K562 (cell line): ENCODE data around the gene THG1L. TPM values are rescaled to one million over a fixed set of nuclear protein-coding genes. Genes with fewer than 3 reads are reported as not detected.

Source experiments
- ATAC-seq: fragments of 200-7000 bp; cut with Tn5 transposase; 3 replicates; pipeline ENCODE4 v1.9.1; 2020; ENCODE audit warnings: moderate library complexity
- BruUV-seq: library from RNA; stranded (reverse); fragments of 400-500 nt; replicated peaks from 2 replicates; lab custom pipeline; 2021; lab: Mats Ljungman, UMichigan
- CTCF ChIA-PET: fragments of 300-600 bp; formaldehyde crosslinking; extraction: SDS; loops from one replicate; lab custom pipeline; 2021; ENCODE audit warnings: low intra/inter-chr PET ratio; lab: Yijun Ruan, JAX
- POLR2A ChIA-PET: fragments of 300-600, 350-650 bp; sonication (Branson Sonifier 250); formaldehyde crosslinking; extraction: SDS; loops from one replicate; lab custom pipeline; 2021; ENCODE audit warnings: antibody characterized with exemption, inconsistent platforms; lab: Yijun Ruan, JAX
- DNase-seq, 4 experiments: peaks; one replicate each; pipeline versions ENCODE4 v3.0.0 to v3.0.0-alpha.2; 2011 to 2018; ENCODE audit warnings: low spot score in 3 of 4, mixed read lengths in 3 of 4; ENCODE audit errors: extremely low read depth in 1 of 4
- FAIRE-seq: peaks from 2 replicates; lab custom pipeline; 2011; peaks lifted over from hg19 to GRCh38; lab: Jason Lieb, UNC
- H2AFZ ChIP-seq: 2 replicates; pipeline ENCODE4 v1.6.0; 2011; ENCODE audit warnings: low read depth, low read length, control low read depth, inconsistent platforms
- H3K27ac ChIP-seq: fragments of 200-600 bp; 3 replicates; pipeline ENCODE4 v1.8.0; 2011; ENCODE audit warnings: low read depth, mild to moderate bottlenecking, control low read depth, inconsistent platforms, low read length, moderate library complexity, mixed read lengths; ENCODE audit errors: extremely low read depth
- H3K27me3 ChIP-seq, 2 experiments: fragments of 300-600 bp in 1 of 2; 2 replicates in 1 of 2; 3 replicates in 1 of 2; pipeline versions ENCODE4 v1.6.0 to v1.8.0; 2011; ENCODE audit warnings: inconsistent platforms in 2 of 2, low read length in 2 of 2, mild to moderate bottlenecking in 1 of 2, mixed read lengths in 1 of 2, moderate library complexity in 1 of 2; ENCODE audit not compliant: control insufficient read depth in 2 of 2, insufficient read depth in 2 of 2
- H3K36me3 ChIP-seq: fragments of 300-600 bp; 3 replicates; pipeline ENCODE4 v1.8.0; 2011; ENCODE audit warnings: mild to moderate bottlenecking, low read length, inconsistent platforms; ENCODE audit not compliant: control insufficient read depth, insufficient read depth
- H3K4me1 ChIP-seq, 2 experiments: fragments of 200-600 bp in 1 of 2; replicated peaks in 1 of 2; 2 replicates in 1 of 2; 3 replicates in 1 of 2; pipeline versions ENCODE4 v1.5.1 to v1.8.0; 2011; ENCODE audit warnings: inconsistent platforms in 2 of 2, low read length in 2 of 2, mild to moderate bottlenecking in 1 of 2, mixed read lengths in 1 of 2, moderate library complexity in 1 of 2; ENCODE audit not compliant: control insufficient read depth in 2 of 2, insufficient read depth in 2 of 2
- H3K4me2 ChIP-seq: 2 replicates; pipeline ENCODE4 v1.6.1; 2011; ENCODE audit warnings: low read length, control low read depth, inconsistent platforms, mixed read lengths; ENCODE audit not compliant: insufficient read depth
- H3K4me3 ChIP-seq: fragments of 200-600 bp; sonication (generic), shearing (Covaris generic); 2 replicates; pipeline ENCODE4 v1.5.1; 2016; ENCODE audit warnings: control low read depth, inconsistent platforms
- H3K79me2 ChIP-seq: fragments of 200-600 bp; 3 replicates; pipeline ENCODE4 v1.8.0; 2011; ENCODE audit warnings: low read length, inconsistent platforms; ENCODE audit not compliant: control insufficient read depth, insufficient read depth
- H3K9ac ChIP-seq, 2 experiments: 2 replicates each; pipeline versions ENCODE4 v1.6.0 to v1.6.1; 2011; ENCODE audit warnings: low read depth in 2 of 2, low read length in 2 of 2, control low read depth in 1 of 2, inconsistent platforms in 1 of 2, mild to moderate bottlenecking in 1 of 2, mixed read lengths in 1 of 2; ENCODE audit not compliant: insufficient read depth in 1 of 2
- H3K9me1 ChIP-seq: one replicate; pipeline ENCODE4 v1.6.0; 2011; ENCODE audit warnings: inconsistent platforms, mild to moderate bottlenecking, low read length, moderate library complexity; ENCODE audit not compliant: control insufficient read depth, insufficient read depth
- H3K9me3 ChIP-seq: replicated peaks from 2 replicates; pipeline ENCODE4 v1.5.1; 2011; ENCODE audit warnings: low read depth, low read length, inconsistent platforms; ENCODE audit not compliant: control insufficient read depth, insufficient read depth
- H4K20me1 ChIP-seq: replicated peaks from 2 replicates; pipeline ENCODE4 v1.6.1; 2011; ENCODE audit warnings: low read length, inconsistent platforms, mixed read lengths; ENCODE audit not compliant: control insufficient read depth, insufficient read depth
- CBX2 ChIP-seq: fragments of 200-600 bp; sonication (generic); IDR thresholded peaks from one replicate; pipeline ENCODE4 v1.6.1; 2012; ENCODE audit warnings: mild to moderate bottlenecking, low read length, inconsistent platforms; ENCODE audit not compliant: insufficient read depth, poor library complexity, severe bottlenecking
- CHD4 ChIP-seq: fragments of 200-600 bp; sonication (generic); IDR thresholded peaks from 3 replicates; pipeline ENCODE4 v1.6.1; 2012; ENCODE audit warnings: low read depth, mild to moderate bottlenecking, mixed read lengths, low read length, inconsistent platforms; ENCODE audit not compliant: insufficient read depth, insufficient replicate concordance, poor library complexity, severe bottlenecking
- CXXC5 ChIP-seq: fragments of 250-450 bp; sonication (Bioruptor Pico); IDR thresholded peaks from 2 replicates; pipeline ENCODE4 v1.8.0; 2022; ENCODE audit warnings: inconsistent platforms, mild to moderate bottlenecking, moderate library complexity
- DPF2 ChIP-seq: fragments of 450-650 bp; IDR thresholded peaks from 2 replicates; pipeline ENCODE4 v1.6.1; 2016
- FOS ChIP-seq: IDR thresholded peaks from 3 replicates; pipeline ENCODE4 v1.6.1; 2011; ENCODE audit not compliant: insufficient read length; ENCODE audit errors: extremely low read depth
- GABPB1 ChIP-seq: sonication (generic); formaldehyde crosslinking; IDR thresholded peaks from 2 replicates; pipeline ENCODE4 v1.8.0; 2022; ENCODE audit warnings: mild to moderate bottlenecking, missing genetic modification reagents
- HDAC2 ChIP-seq: fragments of 450-650 bp; IDR thresholded peaks from 2 replicates; pipeline ENCODE4 v1.6.1; 2016; ENCODE audit warnings: mild to moderate bottlenecking
- LCOR ChIP-seq: sonication (generic); formaldehyde crosslinking; IDR thresholded peaks from 2 replicates; pipeline ENCODE4 v1.8.0; 2022; ENCODE audit warnings: mild to moderate bottlenecking, missing genetic modification reagents
- NCOR1 ChIP-seq: fragments of 450-650 bp; IDR thresholded peaks from 2 replicates; pipeline ENCODE4 v1.6.1; 2016; ENCODE audit warnings: mild to moderate bottlenecking, moderate library complexity
- POLR2A ChIP-seq: fragments of 450-650 bp; conservative IDR thresholded peaks from 2 replicates; pipeline ENCODE4 v1.6.1; 2016
- TAL1 ChIP-seq: fragments of 450-650 bp; IDR thresholded peaks from 2 replicates; pipeline ENCODE4 v1.6.1; 2016; ENCODE audit warnings: mild to moderate bottlenecking
- ZNF174 ChIP-seq: fragments of 250-450 bp; sonication (Bioruptor Pico); IDR thresholded peaks from 2 replicates; pipeline ENCODE4 v1.4.0; 2020; ENCODE audit warnings: mild to moderate bottlenecking
- ZNF23 ChIP-seq: fragments of 250-450 bp; sonication (Bioruptor Pico); IDR thresholded peaks from 2 replicates; pipeline ENCODE4 v1.4.0; 2020; ENCODE audit warnings: mild to moderate bottlenecking
- ZNF347 ChIP-seq: fragments of 450-650 bp; formaldehyde crosslinking; IDR thresholded peaks from 2 replicates; pipeline ENCODE4 v1.4.0; 2020; ENCODE audit warnings: low read depth, mild to moderate bottlenecking, moderate library complexity
- ZNF561 ChIP-seq: fragments of 450-650 bp; formaldehyde crosslinking; conservative IDR thresholded peaks from 2 replicates; pipeline ENCODE4 v1.4.0; 2020; ENCODE audit warnings: mild to moderate bottlenecking, moderate library complexity
- WGBS: fragments of 100-300 bp; shearing (Covaris generic); methylation state at CpG from one replicate; pipeline ENCODE4 v1.1.6; 2016; ENCODE audit warnings: low coverage, mixed read lengths; ENCODE audit not compliant: insufficient coverage; ENCODE audit errors: missing lambda C conversion rate; 5-methylcytosine and 5-hydroxymethylcytosine counted together
- in situ Hi-C: fragments of 300-500 bp; cut with MboI; formaldehyde crosslinking; loops from 4 replicates; pipeline ENCODE4 v1.15.0; 2018; ENCODE audit warnings: inconsistent platforms, mixed read lengths
- intact Hi-C: fragments of 100-400 bp; cut with micrococcal nuclease; formaldehyde crosslinking; loops from 2 replicates; pipeline ENCODE4 v1.14.2; 2022
- polyA plus RNA-seq, 8 experiments: library from polyadenylated mRNA; depleted of rRNA in 4 of 8; stranded (reverse) in 5 of 8; unstranded in 3 of 8; fragments of >200 nt; fragmentation: Nextera tagmentation in 2 of 8; fragmentation: Illumina TruSeq in 1 of 8; extraction: Ambion mirVana in 2 of 8; extraction: Trizol in 1 of 8; gene quantifications; 2 replicates each; pipeline versions ENCODE4 v1.2.1 to v1.2.3, GENCODE V29; 2011 to 2014; ENCODE audit warnings: inconsistent platforms in 1 of 8, missing spikeins in 1 of 8
- total RNA-seq, 7 experiments: library from RNA; depleted of rRNA in 6 of 7; stranded (reverse); fragments of >200 nt in 6 of 7; fragmentation: Illumina TruSeq in 2 of 7; extraction: Trizol in 2 of 7; gene quantifications; 2 replicates each; pipeline versions ENCODE4 v1.2.1 to v1.2.3, GENCODE V29; 2011 to 2021; ENCODE audit warnings: low replicate concordance in 1 of 7

THG1L gene
- total and polyA plus RNA-seq, 9 of the 15 experiments (the other 6 are each of a cell fraction or from before 2014, with no cell fraction given), result 21.8 to 40.7 (median 28.0) TPM

DNA sequence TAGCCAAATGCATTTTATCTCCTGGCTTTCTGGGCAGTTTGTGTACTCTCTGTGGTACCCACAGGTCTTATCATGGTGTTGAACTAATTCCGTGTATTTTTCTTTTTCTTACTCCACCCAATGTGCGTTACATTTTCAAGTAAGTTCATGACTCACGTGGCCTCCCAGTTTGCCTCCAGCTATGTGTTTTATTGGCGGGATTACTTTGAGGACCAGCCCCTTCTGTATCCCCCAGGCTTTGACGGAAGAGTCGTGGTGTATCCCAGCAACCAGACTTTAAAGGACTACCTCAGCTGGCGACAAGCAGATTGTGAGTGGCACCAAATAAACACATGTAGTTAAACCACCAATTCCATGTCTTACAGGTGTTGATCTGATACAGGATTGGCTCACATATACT is 3.2 kb downstream of the THG1L start:
- no TSS peak for BruUV-seq
- TF ChIP-seq LCOR (CRISPR knock-in tag), result no peak
- TF ChIP-seq ZNF347 (CRISPR knock-in tag), result no peak
- TF ChIP-seq NCOR1, result no peak
- no peak for TF ChIP-seq HDAC2
- TF ChIP-seq TAL1, result no peak
- TF ChIP-seq CXXC5 (CRISPR knock-in tag), result no peak
- no peak for TF ChIP-seq CBX2
- no peak for TF ChIP-seq ZNF23 (CRISPR knock-in tag)
- no peak for TF ChIP-seq ZNF174 (CRISPR knock-in tag)
- no peak for TF ChIP-seq DPF2
- TF ChIP-seq POLR2A, result no peak
- no peak for TF ChIP-seq ZNF561 (CRISPR knock-in tag)
- no peak for TF ChIP-seq CHD4
- no peak for TF ChIP-seq GABPB1
- TF ChIP-seq FOS, result no peak
- H4K20me1 ChIP-seq, result no peaks in the 10 kb centered on the region
- FAIRE-seq (no peak), DNase-seq (no peak), ATAC-seq (no peak)
- no peaks in the 10 kb centered on the region; the same call in 2 of the 3 replicates for H3K79me2 ChIP-seq
- H3K4me1 ChIP-seq, result peaks cover 5 to 13% of the 10 kb centered on the region in 2 experiments; a peak in 4 of 5 replicates
- no peaks in the 10 kb centered on the region for H3K9me1 ChIP-seq
- no peak overlapping the region for H3K9ac ChIP-seq
- in situ Hi-C loops (loop anchor here (10.0 kb wide), 1 partner anchor 390 kb away; a partner anchor contains a TSS), intact Hi-C loops (no loop called here)
- peaks cover 50% of the 10 kb centered on the region; the same call in 2 of the 3 replicates for H3K36me3 ChIP-seq
- H3K27me3 ChIP-seq, result no peaks in the 10 kb centered on the region
- 72% methylated on average over 7 of the region's 7 CpGs for WGBS
- no peak overlapping the region for H2AFZ ChIP-seq
- H3K27ac ChIP-seq, result no peak overlapping the region; the same call in 2 of the 3 replicates
- no peaks in the 10 kb centered on the region for H3K9me3 ChIP-seq
- POLR2A ChIA-PET, result no interaction called here
- no peak overlapping the region for H3K4me3 ChIP-seq
- H3K4me2 ChIP-seq, result no peak overlapping the region
- CTCF ChIA-PET, result no interaction called here
